Measurements from ENCODE around the gene ZFYVE9.

The ZFYVE9 gene

GRCh38 chr1:52182874-52183400 is 41.0 kb downstream of the ZFYVE9 start:
- peak overlapping the region; percentile 19 for H3K27ac ChIP-seq
- H3K36me3 ChIP-seq = no peaks in the 10 kb centered on the region
- H3K9me3 ChIP-seq (ENCODE audit: severe bottlenecking) = no peaks in the 10 kb centered on the region
- no peaks in the 10 kb centered on the region for H3K27me3 ChIP-seq (ENCODE audit: insufficient read depth, low read depth, severe bottlenecking)
- no peak for TF ChIP-seq CTCF (IDR thresholded peaks at IDR 0.05; ENCODE audit: low read depth, low read length)
- DNase-seq = no peak
- no peak overlapping the region for H3K4me3 ChIP-seq (ENCODE audit: low read depth, low read length)

- Histone ChIP-seq H3K36me3 (no peaks in the 10 kb centered on the region), H3K9me3 (ENCODE audit: severe bottlenecking) (no peaks in the 10 kb centered on the region), H3K27me3 (ENCODE audit: insufficient read depth, low read depth, severe bottlenecking) (no peaks in the 10 kb centered on the region), H3K4me3 (ENCODE audit: low read depth, low read length) (no peak overlapping the region), H3K27ac (no peak overlapping the region)
- DNase-seq = no peak
- TF ChIP-seq CTCF (IDR thresholded peaks at IDR 0.05; ENCODE audit: low read depth, low read length) = no peak
Measured at GRCh38 chr1:52186449-52186848, 44.6 kb downstream of the ZFYVE9 start.

GRCh38 chr1:52189898-52190480 is 48.1 kb downstream of the ZFYVE9 start:
- no peaks in the 10 kb centered on the region for H3K9me3 ChIP-seq (ENCODE audit: severe bottlenecking)
- no peak for DNase-seq

GRCh38 chr1:52190500-52191252 is 48.8 kb downstream of the ZFYVE9 start:
- Histone ChIP-seq H3K9me3 (ENCODE audit: severe bottlenecking) (no peaks in the 10 kb centered on the region), H3K27me3 (ENCODE audit: insufficient read depth, low read depth, severe bottlenecking) (no peaks in the 10 kb centered on the region), H3K27ac (no peak overlapping the region), H3K4me3 (ENCODE audit: low read depth, low read length) (no peak overlapping the region), H3K36me3 (no peaks in the 10 kb centered on the region)
- DNase-seq = peak; percentile 16
- no peak for TF ChIP-seq CTCF (IDR thresholded peaks at IDR 0.05; ENCODE audit: low read depth, low read length)

More at GRCh38 chr1:52189898-52190480, 48.1 kb downstream of the ZFYVE9 start:
- H3K36me3 ChIP-seq = no peaks in the 10 kb centered on the region
- TF ChIP-seq CTCF (IDR thresholded peaks at IDR 0.05; ENCODE audit: low read depth, low read length) = no peak
- no peak overlapping the region for H3K4me3 ChIP-seq (ENCODE audit: low read depth, low read length)
- no peaks in the 10 kb centered on the region for H3K27me3 ChIP-seq (ENCODE audit: insufficient read depth, low read depth, severe bottlenecking)
- H3K27ac ChIP-seq = no peak overlapping the region

- no peaks in the 10 kb centered on the region for H3K9me3 ChIP-seq (ENCODE audit: severe bottlenecking)
- no peak overlapping the region for H3K4me3 ChIP-seq (ENCODE audit: low read depth, low read length)
- H3K27me3 ChIP-seq (ENCODE audit: insufficient read depth, low read depth, severe bottlenecking) = no peaks in the 10 kb centered on the region
- DNase-seq = no peak
- H3K27ac ChIP-seq = no peak overlapping the region
- H3K36me3 ChIP-seq = no peaks in the 10 kb centered on the region
- TF ChIP-seq CTCF (IDR thresholded peaks at IDR 0.05; ENCODE audit: low read depth, low read length) = no peak
Measured at GRCh38 chr1:52191395-52191965, 49.6 kb downstream of the ZFYVE9 start.
